Astrocyte of the cerebellum (primary cell): ENCODE data around the gene LUC7L3.

ENCODE experiments used
- DNase-seq: peaks from one replicate; pipeline ENCODE4 v3.0.0-alpha.2; 2011; ENCODE audit warnings: low read depth
- H3K4me3 ChIP-seq: 2 replicates; pipeline ENCODE4 v1.5.1; 2011; ENCODE audit warnings: mild to moderate bottlenecking, low read depth, low read length, moderate library complexity
- CTCF ChIP-seq: IDR thresholded peaks from 2 replicates; pipeline ENCODE4 v1.5.1; 2012; ENCODE audit warnings: low read length, low read depth, moderate library complexity, mild to moderate bottlenecking; ENCODE audit errors: missing control alignments
- in situ Hi-C: cut with HindIII; loops from 2 replicates; pipeline ENCODE4 v1.10.0; 2017; ENCODE audit warnings: low sequenced_read_pairs

The LUC7L3 gene

GRCh38 chr17:50682441-50682840 lies 37.0 kb upstream of the LUC7L3 start:
- no peak overlapping the region for H3K4me3 ChIP-seq
- DNase-seq = no peak
- in situ Hi-C loops = no loop called here
- TF ChIP-seq CTCF = no peak

GRCh38 chr17:50682938-50683337 lies 36.5 kb upstream of the LUC7L3 start:
- H3K4me3 ChIP-seq = no peak overlapping the region
- in situ Hi-C loops = no loop called here
- TF ChIP-seq CTCF = no peak
- DNase-seq = no peak

DNA sequence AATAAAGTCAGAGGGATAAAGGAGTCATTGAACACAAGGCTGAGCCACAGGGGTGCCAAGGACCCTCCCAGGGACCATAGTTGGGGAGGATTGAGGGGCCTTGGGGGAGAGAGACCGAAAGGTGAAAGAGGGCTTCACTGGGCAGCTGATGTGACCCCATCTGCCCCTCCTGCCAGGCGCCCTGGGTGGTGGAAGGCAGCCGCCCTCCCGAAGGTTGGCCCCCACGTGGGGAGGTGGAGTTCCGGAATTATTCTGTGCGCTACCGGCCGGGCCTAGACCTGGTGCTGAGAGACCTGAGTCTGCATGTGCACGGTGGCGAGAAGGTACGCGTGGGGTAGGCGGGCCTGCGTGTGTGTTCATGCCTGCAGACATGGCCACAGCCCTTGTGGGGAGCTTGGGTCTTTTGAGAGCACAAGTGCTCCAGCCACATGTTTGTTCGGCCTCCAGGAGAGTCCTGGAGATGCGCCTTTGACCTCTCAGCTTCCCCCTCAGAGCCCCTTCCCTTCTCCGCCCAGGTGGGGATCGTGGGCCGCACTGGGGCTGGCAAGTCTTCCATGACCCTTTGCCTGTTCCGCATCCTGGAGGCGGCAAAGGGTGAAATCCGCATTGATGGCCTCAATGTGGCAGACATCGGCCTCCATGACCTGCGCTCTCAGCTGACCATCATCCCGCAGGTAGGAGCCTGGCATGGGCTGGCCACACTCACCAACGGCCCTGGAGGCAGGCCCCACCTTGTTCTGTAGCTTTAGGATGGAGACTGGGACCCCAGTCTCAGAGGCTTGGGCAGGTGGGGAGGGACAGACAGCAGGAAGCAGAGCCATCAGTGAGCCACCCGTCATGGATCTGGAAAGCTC lies 35.7 kb upstream of the LUC7L3 start:
- H3K4me3 ChIP-seq = no peak overlapping the region
- in situ Hi-C loops = no loop called here
- no peak for TF ChIP-seq CTCF
- no peak for DNase-seq

- no peak for TF ChIP-seq CTCF
- in situ Hi-C loops = no loop called here
- no peak overlapping the region for H3K4me3 ChIP-seq
- DNase-seq = no peak
Measured at GRCh38 chr17:50684288-50684611, 35.2 kb upstream of the LUC7L3 start.

DNA sequence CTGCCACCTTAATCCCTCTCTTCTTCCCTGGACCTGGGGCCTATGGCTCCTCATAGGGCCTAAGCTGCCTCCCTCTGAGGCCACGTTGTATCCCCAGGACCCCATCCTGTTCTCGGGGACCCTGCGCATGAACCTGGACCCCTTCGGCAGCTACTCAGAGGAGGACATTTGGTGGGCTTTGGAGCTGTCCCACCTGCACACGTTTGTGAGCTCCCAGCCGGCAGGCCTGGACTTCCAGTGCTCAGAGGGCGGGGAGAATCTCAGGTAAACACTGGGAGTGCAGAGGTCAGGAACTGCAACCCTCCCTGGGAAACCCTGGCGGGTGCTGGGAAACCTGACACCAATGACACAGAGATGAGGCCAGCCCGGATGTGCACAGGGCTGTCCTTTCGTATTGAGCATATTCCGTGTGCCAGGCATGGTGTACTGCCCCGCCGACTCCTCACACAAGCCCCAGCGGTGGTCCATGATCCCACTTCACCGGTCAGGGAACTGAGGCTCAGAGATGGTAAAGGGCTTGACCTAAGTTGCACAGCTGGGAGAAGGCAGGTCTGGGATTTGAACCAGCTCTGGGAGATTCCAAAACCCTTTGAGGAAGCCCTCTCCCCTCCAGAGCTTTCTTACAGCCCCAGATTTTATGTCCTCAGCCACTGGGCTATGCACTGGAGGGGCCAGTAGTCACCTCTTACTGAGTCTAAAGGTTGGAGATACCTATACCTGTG lies 34.6 kb upstream of the LUC7L3 start:
- DNase-seq = no peak
- no peak overlapping the region for H3K4me3 ChIP-seq
- in situ Hi-C loops = no loop called here
- no peak for TF ChIP-seq CTCF

DNA sequence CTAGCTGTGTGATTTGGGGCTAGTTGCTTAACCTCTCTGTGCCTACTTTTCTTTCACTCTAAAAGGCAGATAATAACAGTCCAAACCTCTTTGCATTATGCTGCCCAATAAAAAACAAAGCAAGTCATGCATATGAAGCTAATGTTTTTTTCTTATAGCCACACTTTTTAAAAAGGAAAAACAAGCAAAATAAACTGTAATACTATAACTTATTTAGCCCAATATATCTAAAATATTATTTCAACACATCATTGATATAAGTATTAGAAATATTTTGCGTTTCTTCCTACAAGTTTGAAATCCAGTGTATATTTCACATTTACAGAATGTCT lies 34.1 kb upstream of the LUC7L3 start:
- in situ Hi-C loops = no loop called here

More for the DNA sequence above, 34.1 kb upstream of the LUC7L3 start:
- TF ChIP-seq CTCF = no peak
- DNase-seq = no peak
- H3K4me3 ChIP-seq = no peak overlapping the region
